K562 (cell line): ENCODE measurements around the gene HLA-DOB. TPM values are rescaled to one million over a fixed set of nuclear protein-coding genes. Genes with fewer than 3 reads are reported as not detected.
A peak's percentile ranks its signal among the peaks of the same experiment; 100 is the strongest.

Source experiments
- BRCA1 ChIP-seq, 2 experiments: fragments of 450-650 bp in 1 of 2; sonication (generic) in 1 of 2; formaldehyde crosslinking in 1 of 2; IDR thresholded peaks; 2 replicates each; pipeline versions ENCODE4 v1.5.0 to v1.6.1; 2017 to 2020; ENCODE audit warnings: mild to moderate bottlenecking in 1 of 2, missing genetic modification reagents in 1 of 2
- CREB3 ChIP-seq: fragments of 450-650 bp; conservative IDR thresholded peaks from 2 replicates; pipeline ENCODE4 v1.6.1; 2016; ENCODE audit warnings: missing genetic modification characterization, low read depth, mild to moderate bottlenecking, missing compliant biosample characterization, moderate library complexity
- HEY1 ChIP-seq: fragments of 250-450 bp; sonication (Bioruptor Pico); IDR thresholded peaks from 2 replicates; pipeline ENCODE4 v1.5.0; 2020; ENCODE audit warnings: mild to moderate bottlenecking, moderate library complexity, borderline replicate concordance
- HNRNPUL1 ChIP-seq: fragments of 200-400 bp; formaldehyde crosslinking; IDR thresholded peaks from 2 replicates; pipeline ENCODE4 v1.6.1; 2017; ENCODE audit warnings: low read length
- KDM4B ChIP-seq, 2 experiments: fragments of 450-650 bp in 1 of 2; sonication (generic) in 1 of 2; IDR thresholded peaks; 2 replicates each; pipeline ENCODE4 v1.6.1; 2016 to 2017; ENCODE audit warnings: borderline replicate concordance in 2 of 2, antibody characterized with exemption in 1 of 2, low read depth in 1 of 2, mild to moderate bottlenecking in 1 of 2
- PML ChIP-seq: IDR thresholded peaks from 2 replicates; pipeline ENCODE4 v1.6.1; 2012; ENCODE audit warnings: low read length, inconsistent platforms
- SMAD3 ChIP-seq: fragments of 450-650 bp; formaldehyde crosslinking; conservative IDR thresholded peaks from 2 replicates; pipeline ENCODE4 v1.4.0; 2020; ENCODE audit warnings: mild to moderate bottlenecking
- SMC3 ChIP-seq: conservative IDR thresholded peaks from 2 replicates; pipeline ENCODE4 v1.6.1; 2011; ENCODE audit warnings: low read depth, low read length, improper control_type of control experiment; ENCODE audit not compliant: insufficient read depth
- STAT5B ChIP-seq: fragments of 250-450 bp; sonication (Bioruptor Pico); IDR thresholded peaks from 2 replicates; pipeline ENCODE4 v1.8.0; 2021; ENCODE audit warnings: mild to moderate bottlenecking, inconsistent platforms
- THRB ChIP-seq: fragments of 450-650 bp; formaldehyde crosslinking; conservative IDR thresholded peaks from 2 replicates; pipeline ENCODE4 v1.4.0; 2022; ENCODE audit warnings: mild to moderate bottlenecking, missing genetic modification characterization
- ZNF280B ChIP-seq: fragments of 250-450 bp; sonication (Bioruptor Pico); IDR thresholded peaks from 2 replicates; pipeline ENCODE4 v1.5.1; 2021; ENCODE audit warnings: mild to moderate bottlenecking
- ZNF384 ChIP-seq: IDR thresholded peaks from 2 replicates; pipeline ENCODE4 v1.6.1; 2012; ENCODE audit warnings: low read depth, low read length, improper control_type of control experiment
- polyA plus RNA-seq, 8 experiments: library from polyadenylated mRNA; depleted of rRNA in 4 of 8; stranded (reverse) in 5 of 8; unstranded in 3 of 8; fragments of >200 nt; fragmentation: Nextera tagmentation in 2 of 8; fragmentation: Illumina TruSeq in 1 of 8; extraction: Ambion mirVana in 2 of 8; extraction: Trizol in 1 of 8; gene quantifications; 2 replicates each; pipeline versions ENCODE4 v1.2.1 to v1.2.3, GENCODE V29; 2011 to 2014; ENCODE audit warnings: inconsistent platforms in 1 of 8, missing spikeins in 1 of 8
- total RNA-seq, 7 experiments: library from RNA; depleted of rRNA in 6 of 7; stranded (reverse); fragments of >200 nt in 6 of 7; fragmentation: Illumina TruSeq in 2 of 7; extraction: Trizol in 2 of 7; gene quantifications; 2 replicates each; pipeline versions ENCODE4 v1.2.1 to v1.2.3, GENCODE V29; 2011 to 2021; ENCODE audit warnings: low replicate concordance in 1 of 7
- TF ChIP-seq, protein P1 (sequence below): fragments of 450-650 bp; IDR thresholded peaks from 2 replicates; pipeline ENCODE4 v1.6.1; 2016; ENCODE audit warnings: missing biosample characterization, missing genetic modification characterization
- TF ChIP-seq, protein P2 (sequence below), 3 experiments: IDR thresholded peaks in 2 of 3; conservative IDR thresholded peaks in 1 of 3; 2 replicates each; pipeline ENCODE4 v1.5.1; 2011 to 2012; ENCODE audit warnings: low read length in 3 of 3, mild to moderate bottlenecking in 3 of 3, control low read depth in 2 of 3, improper control_type of control experiment in 1 of 3, inconsistent platforms in 1 of 3, low read depth in 1 of 3, mixed read lengths in 1 of 3, moderate library complexity in 1 of 3; ENCODE audit not compliant: insufficient read depth in 2 of 3
- TF ChIP-seq, protein P3 (sequence below): fragments of 450-650 bp; formaldehyde crosslinking; IDR thresholded peaks from 2 replicates; pipeline ENCODE4 v1.4.0; 2020; ENCODE audit warnings: mild to moderate bottlenecking, moderate library complexity
- TF ChIP-seq, protein P4 (sequence below): fragments of 200-400 bp; formaldehyde crosslinking; IDR thresholded peaks from 2 replicates; pipeline ENCODE4 v1.6.1; 2017; ENCODE audit warnings: mild to moderate bottlenecking, low read depth, low read length, moderate library complexity

Gene HLA-DOB
- total and polyA plus RNA-seq, 9 of the 15 experiments (the other 6 are each of a cell fraction or from before 2014, with no cell fraction given): 1.2 to 4.0 (median 2.5) TPM

DNA sequence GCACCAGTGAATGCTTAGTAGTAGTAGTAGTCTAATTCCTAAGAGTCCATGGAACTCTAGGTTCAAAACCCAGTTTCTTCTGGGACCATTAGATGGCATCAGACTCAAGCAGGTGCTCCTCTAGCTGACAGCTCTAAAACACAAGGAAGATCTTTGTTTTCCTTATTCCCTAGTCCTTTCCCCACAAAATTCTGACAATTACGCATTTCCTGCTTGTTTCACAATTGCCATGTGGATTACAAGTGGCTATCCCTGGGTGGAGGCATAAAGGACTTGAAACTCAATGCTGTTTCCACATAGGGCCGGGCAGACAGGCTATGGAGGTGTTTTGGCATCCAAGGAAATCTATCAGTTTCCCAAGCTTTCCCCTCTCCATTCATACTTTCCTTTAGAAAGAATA is 9.2 kb upstream of the HLA-DOB start (continued):
- TF ChIP-seq, protein P1, sequence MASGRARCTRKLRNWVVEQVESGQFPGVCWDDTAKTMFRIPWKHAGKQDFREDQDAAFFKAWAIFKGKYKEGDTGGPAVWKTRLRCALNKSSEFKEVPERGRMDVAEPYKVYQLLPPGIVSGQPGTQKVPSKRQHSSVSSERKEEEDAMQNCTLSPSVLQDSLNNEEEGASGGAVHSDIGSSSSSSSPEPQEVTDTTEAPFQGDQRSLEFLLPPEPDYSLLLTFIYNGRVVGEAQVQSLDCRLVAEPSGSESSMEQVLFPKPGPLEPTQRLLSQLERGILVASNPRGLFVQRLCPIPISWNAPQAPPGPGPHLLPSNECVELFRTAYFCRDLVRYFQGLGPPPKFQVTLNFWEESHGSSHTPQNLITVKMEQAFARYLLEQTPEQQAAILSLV (tag): no peak
- TF ChIP-seq THRB (CRISPR knock-in tag) (no peak), STAT5B (CRISPR knock-in tag) (no peak), CREB3 (no peak), SMC3 (0 out of 2 replicates have a peak, but pooled peaks have one; percentile 27), KDM4B (IDR thresholded peaks at IDR 0.05; ENCODE audit: borderline replicate concordance in 2 of 2, low read depth in 1 of 2) (no peak), HEY1 (no peak), ZNF280B (CRISPR knock-in tag) (no peak), SMAD3 (CRISPR knock-in tag) (no peak), ZNF384 (no peak), BRCA1 (IDR thresholded peaks at IDR 0.05) (no peak), BRCA1 (CRISPR knock-in tag; IDR thresholded peaks at IDR 0.05) (no peak), HNRNPUL1 (no peak), PML (no peak)
- TF ChIP-seq, protein P2, sequence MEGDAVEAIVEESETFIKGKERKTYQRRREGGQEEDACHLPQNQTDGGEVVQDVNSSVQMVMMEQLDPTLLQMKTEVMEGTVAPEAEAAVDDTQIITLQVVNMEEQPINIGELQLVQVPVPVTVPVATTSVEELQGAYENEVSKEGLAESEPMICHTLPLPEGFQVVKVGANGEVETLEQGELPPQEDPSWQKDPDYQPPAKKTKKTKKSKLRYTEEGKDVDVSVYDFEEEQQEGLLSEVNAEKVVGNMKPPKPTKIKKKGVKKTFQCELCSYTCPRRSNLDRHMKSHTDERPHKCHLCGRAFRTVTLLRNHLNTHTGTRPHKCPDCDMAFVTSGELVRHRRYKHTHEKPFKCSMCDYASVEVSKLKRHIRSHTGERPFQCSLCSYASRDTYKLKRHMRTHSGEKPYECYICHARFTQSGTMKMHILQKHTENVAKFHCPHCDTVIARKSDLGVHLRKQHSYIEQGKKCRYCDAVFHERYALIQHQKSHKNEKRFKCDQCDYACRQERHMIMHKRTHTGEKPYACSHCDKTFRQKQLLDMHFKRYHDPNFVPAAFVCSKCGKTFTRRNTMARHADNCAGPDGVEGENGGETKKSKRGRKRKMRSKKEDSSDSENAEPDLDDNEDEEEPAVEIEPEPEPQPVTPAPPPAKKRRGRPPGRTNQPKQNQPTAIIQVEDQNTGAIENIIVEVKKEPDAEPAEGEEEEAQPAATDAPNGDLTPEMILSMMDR (IDR thresholded peaks at IDR 0.05 in 2 of 3, conservative IDR thresholded peaks at IDR 0.05 in 1 of 3; ENCODE audit: insufficient read depth in 2 of 3, low read depth in 1 of 3, low read length in 3 of 3): peak; percentile 46 to 65 (median 46); a peak in 4 of 6 replicates
- TF ChIP-seq, protein P3, sequence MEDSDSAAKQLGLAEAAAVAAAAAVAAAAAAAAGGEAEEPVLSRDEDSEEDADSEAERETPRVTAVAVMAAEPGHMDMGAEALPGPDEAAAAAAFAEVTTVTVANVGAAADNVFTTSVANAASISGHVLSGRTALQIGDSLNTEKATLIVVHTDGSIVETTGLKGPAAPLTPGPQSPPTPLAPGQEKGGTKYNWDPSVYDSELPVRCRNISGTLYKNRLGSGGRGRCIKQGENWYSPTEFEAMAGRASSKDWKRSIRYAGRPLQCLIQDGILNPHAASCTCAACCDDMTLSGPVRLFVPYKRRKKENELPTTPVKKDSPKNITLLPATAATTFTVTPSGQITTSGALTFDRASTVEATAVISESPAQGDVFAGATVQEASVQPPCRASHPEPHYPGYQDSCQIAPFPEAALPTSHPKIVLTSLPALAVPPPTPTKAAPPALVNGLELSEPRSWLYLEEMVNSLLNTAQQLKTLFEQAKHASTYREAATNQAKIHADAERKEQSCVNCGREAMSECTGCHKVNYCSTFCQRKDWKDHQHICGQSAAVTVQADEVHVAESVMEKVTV (CRISPR knock-in tag): 0 out of 2 replicates have a peak, but pooled peaks have one; percentile 23
- TF ChIP-seq, protein P4, sequence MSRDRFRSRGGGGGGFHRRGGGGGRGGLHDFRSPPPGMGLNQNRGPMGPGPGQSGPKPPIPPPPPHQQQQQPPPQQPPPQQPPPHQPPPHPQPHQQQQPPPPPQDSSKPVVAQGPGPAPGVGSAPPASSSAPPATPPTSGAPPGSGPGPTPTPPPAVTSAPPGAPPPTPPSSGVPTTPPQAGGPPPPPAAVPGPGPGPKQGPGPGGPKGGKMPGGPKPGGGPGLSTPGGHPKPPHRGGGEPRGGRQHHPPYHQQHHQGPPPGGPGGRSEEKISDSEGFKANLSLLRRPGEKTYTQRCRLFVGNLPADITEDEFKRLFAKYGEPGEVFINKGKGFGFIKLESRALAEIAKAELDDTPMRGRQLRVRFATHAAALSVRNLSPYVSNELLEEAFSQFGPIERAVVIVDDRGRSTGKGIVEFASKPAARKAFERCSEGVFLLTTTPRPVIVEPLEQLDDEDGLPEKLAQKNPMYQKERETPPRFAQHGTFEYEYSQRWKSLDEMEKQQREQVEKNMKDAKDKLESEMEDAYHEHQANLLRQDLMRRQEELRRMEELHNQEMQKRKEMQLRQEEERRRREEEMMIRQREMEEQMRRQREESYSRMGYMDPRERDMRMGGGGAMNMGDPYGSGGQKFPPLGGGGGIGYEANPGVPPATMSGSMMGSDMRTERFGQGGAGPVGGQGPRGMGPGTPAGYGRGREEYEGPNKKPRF: no peak
